Endothelial cell of umbilical vein (primary cell): ENCODE measurements around the gene COX5B. TPM values are rescaled to one million over a fixed set of nuclear protein-coding genes. Genes with fewer than 3 reads are reported as not detected.
"Not testable (repeated sequence)": the region's sequence is repeated elsewhere in the genome, so short reads cannot be mapped to it uniquely, and the experiment has no call there.

Experiments
- Bru-seq: library from RNA; stranded (reverse); fragments of 400-500 nt; gene quantifications from one replicate; lab custom pipeline; 2021; lab: Mats Ljungman, UMichigan
- BruChase-seq, 2 experiments: library from RNA; stranded (reverse); fragments of 400-500 nt; gene quantifications; one replicate each; lab custom pipeline; 2021; lab: Mats Ljungman, UMichigan
- BruUV-seq: library from RNA; stranded (reverse); fragments of 400-500 nt; replicated peaks from 2 replicates; lab custom pipeline; 2021; lab: Mats Ljungman, UMichigan
- CTCF ChIA-PET: fragments of 300-600, 350-600 bp; sonication (Branson Sonifier 250); formaldehyde crosslinking; loops from one replicate; lab custom pipeline; 2021; ENCODE audit warnings: antibody characterized with exemption, inconsistent platforms; lab: Charles Lee
- POLR2A ChIA-PET: fragments of 300-600, 350-600 bp; sonication (Branson Sonifier 250); formaldehyde crosslinking; loops from one replicate; lab custom pipeline; 2021; ENCODE audit warnings: antibody characterized with exemption, inconsistent platforms; lab: Charles Lee
- DNase-seq: peaks from one replicate; pipeline ENCODE4 v3.0.0-alpha.2; 2011; ENCODE audit warnings: low read depth, low spot score
- FAIRE-seq: peaks from 2 replicates; lab custom pipeline; 2011; peaks lifted over from hg19 to GRCh38; lab: Jason Lieb, UNC
- H2AFZ ChIP-seq: 2 replicates; pipeline ENCODE4 v1.6.0; 2012; ENCODE audit warnings: low read depth, low read length, control low read depth, inconsistent platforms
- H3K27ac ChIP-seq: 2 replicates; pipeline ENCODE4 v1.5.1; 2011; ENCODE audit warnings: low read depth, mild to moderate bottlenecking, control low read depth, low read length, moderate library complexity; ENCODE audit not compliant: insufficient read depth
- H3K27me3 ChIP-seq, 2 experiments: 2 replicates each; pipeline versions ENCODE4 v1.6.0 to v1.6.1; 2011; ENCODE audit warnings: low read length in 2 of 2, mixed read lengths in 1 of 2; ENCODE audit not compliant: control insufficient read depth in 2 of 2, insufficient read depth in 2 of 2
- H3K36me3 ChIP-seq, 2 experiments: 2 replicates in 1 of 2; 3 replicates in 1 of 2; pipeline ENCODE4 v1.5.1; 2011; ENCODE audit warnings: low read length in 2 of 2, mild to moderate bottlenecking in 1 of 2, moderate library complexity in 1 of 2; ENCODE audit not compliant: control insufficient read depth in 2 of 2, insufficient read depth in 2 of 2; ENCODE audit errors: extremely low read depth in 1 of 2
- H3K4me1 ChIP-seq: 3 replicates; pipeline ENCODE4 v1.5.1; 2011; ENCODE audit warnings: mild to moderate bottlenecking, low read length; ENCODE audit not compliant: control insufficient read depth, insufficient read depth; ENCODE audit errors: extremely low read depth
- H3K4me2 ChIP-seq: 2 replicates; pipeline ENCODE4 v1.6.1; 2011; ENCODE audit warnings: low read length, control low read depth, mixed read lengths; ENCODE audit not compliant: insufficient read depth
- H3K4me3 ChIP-seq, 3 experiments: fragments of 200-600 bp in 1 of 3; sonication (generic), shearing (Covaris generic) in 1 of 3; replicated peaks in 1 of 3; 2 replicates each; pipeline ENCODE4 v1.5.1; 2011 to 2016; ENCODE audit warnings: control low read depth in 3 of 3, low read length in 3 of 3, mild to moderate bottlenecking in 2 of 3, inconsistent platforms in 1 of 3, low read depth in 1 of 3, moderate library complexity in 1 of 3; ENCODE audit not compliant: insufficient read depth in 1 of 3
- H3K79me2 ChIP-seq: 2 replicates; pipeline ENCODE4 v1.6.0; 2012; ENCODE audit warnings: low read length, inconsistent platforms; ENCODE audit not compliant: control insufficient read depth, insufficient read depth
- H3K9ac ChIP-seq: replicated peaks from 2 replicates; pipeline ENCODE3; 2011; ENCODE audit warnings: low read length, control low read depth; ENCODE audit not compliant: insufficient read depth; ENCODE audit errors: extremely low read depth
- H3K9me1 ChIP-seq: replicated peaks from 3 replicates; pipeline ENCODE4 v1.6.0; 2011; ENCODE audit warnings: mild to moderate bottlenecking, low read length; ENCODE audit not compliant: control insufficient read depth, insufficient read depth; ENCODE audit errors: extremely low read depth
- H3K9me3 ChIP-seq: replicated peaks from 2 replicates; pipeline ENCODE4 v1.5.1; 2012; ENCODE audit warnings: low read length, inconsistent platforms; ENCODE audit not compliant: control insufficient read depth, insufficient read depth
- H4K20me1 ChIP-seq: replicated peaks from 2 replicates; pipeline ENCODE3; 2011; ENCODE audit warnings: mild to moderate bottlenecking, low read length; ENCODE audit not compliant: control insufficient read depth, insufficient read depth; ENCODE audit errors: extremely low read depth
- GATA2 ChIP-seq: IDR thresholded peaks from 2 replicates; pipeline ENCODE4 v1.7.0; 2011; ENCODE audit warnings: low read depth, mild to moderate bottlenecking, moderate library complexity, mixed read lengths, low read length; ENCODE audit not compliant: insufficient read length, insufficient read depth
- POLR2A ChIP-seq: IDR thresholded peaks from 2 replicates; pipeline ENCODE4 v1.6.1; 2012; ENCODE audit warnings: low read depth, mild to moderate bottlenecking, control low read depth, low read length
- POLR2AphosphoS5 ChIP-seq: IDR thresholded peaks from 2 replicates; pipeline ENCODE4 v1.6.1; 2012; ENCODE audit warnings: low read depth, mild to moderate bottlenecking, control low read depth, low read length, moderate library complexity; ENCODE audit not compliant: insufficient read depth
- dilution Hi-C: fragments of 300-500 bp; cut with MboI; formaldehyde crosslinking; loops from one replicate; pipeline ENCODE4 v1.15.0; 2019; ENCODE audit warnings: low sequenced_read_pairs; ENCODE audit not compliant: extremely low pct_ligation_motif_present
- intact Hi-C: fragments of 100-400 bp; cut with micrococcal nuclease; formaldehyde crosslinking; loops from one replicate; pipeline ENCODE4 v1.10.0; 2022
- long read RNA-seq: library from polyadenylated mRNA; stranded (forward); transcript quantifications from one replicate; pipeline ENCODE4 v2.0.0, GENCODE V29; 2021
- polyA minus RNA-seq, 3 experiments: library from RNA; depleted of rRNA, polyadenylated mRNA; stranded (reverse); fragments of >200 nt; gene quantifications; 1 replicate in 1 of 3; 2 replicates in 2 of 3; pipeline ENCODE4 v1.2.3, GENCODE V29; 2011
- polyA plus RNA-seq, 4 experiments: library from polyadenylated mRNA; depleted of rRNA in 3 of 4; stranded (reverse) in 3 of 4; unstranded in 1 of 4; fragments of >200 nt; gene quantifications; 2 replicates each; pipeline versions ENCODE4 v1.2.1 to v1.2.3, GENCODE V29; 2011 to 2012; ENCODE audit warnings: missing spikeins in 1 of 4
- total RNA-seq: library from RNA; stranded (reverse); gene quantifications from 2 replicates; pipeline ENCODE4 v1.2.3, GENCODE V29; 2021

COX5B gene
- total RNA-seq (159 and 167 TPM in 2 replicates), polyA plus RNA-seq (292 and 329 TPM in 2 replicates), polyA minus RNA-seq (54.6 and 60.0 TPM in 2 replicates), Bru-seq, nascent RNA (percentile 82 among the genes with signal in this experiment), BruChase-seq, experiment 1, labeled RNA remaining after a 6-hour chase (percentile 83 among the genes with signal in this experiment), BruChase-seq, experiment 2, labeled RNA remaining after a 2-hour chase (percentile 66 among the genes with signal in this experiment)
- 383 and 430 TPM in 2 replicates for polyA plus RNA-seq (2011; cell fraction: cytosol; rRNA removed)
- 128 and 175 TPM in 2 replicates for polyA plus RNA-seq (2011; cell fraction: nucleus; rRNA removed)
- 159 and 231 TPM in 2 replicates for polyA plus RNA-seq (2012)
- 83.4 TPM for polyA minus RNA-seq (2011; cell fraction: cytosol; rRNA and poly(A)+ RNA removed)
- 21.1 and 22.5 TPM in 2 replicates for polyA minus RNA-seq (2011; cell fraction: nucleus; rRNA and poly(A)+ RNA removed)
- long read RNA-seq, transcript COX5B-201 (4 exons, 712 nt) = major isoform, 694 of 712 reads
- long read RNA-seq, partial matches to known transcripts = 10 of 712 reads
- long read RNA-seq, other reads (novel, unspliced or antisense) = 7 of 712 reads

- BruUV-seq = TSS peak; percentile 35
- Histone ChIP-seq H3K79me2 (peaks cover 9% of the 10 kb centered on the region), H3K9me3 (no peaks in the 10 kb centered on the region), H3K27ac (peak within 1 kb of the TSS; percentile 69), H4K20me1 (no peaks in the 10 kb centered on the region), H2AFZ (peak within 1 kb of the TSS; percentile 97), H3K36me3 (peaks cover 12 to 14% of the 10 kb centered on the region in 2 experiments), H3K4me3 (peak within 1 kb of the TSS; percentile 68 to 81 (median 77)), H3K9ac (peak within 1 kb of the TSS; percentile 72), H3K4me2 (peak within 1 kb of the TSS; percentile 86), H3K27me3 (no peaks in the 10 kb centered on the region), H3K9me1 (no peaks in the 10 kb centered on the region), H3K4me1 (peaks cover 15% of the 10 kb centered on the region)
- CTCF ChIA-PET = interaction anchor here (0.8 to 2.4 kb wide), 6 partner anchors 13 to 1583 kb away, joined by 3 to 45 read pairs (median 4); partner anchors contain the start of gene ACTR1B
- FAIRE-seq (peak; percentile 90), DNase-seq (peak; percentile 98)
- POLR2A ChIA-PET = interaction anchor here (0.6 to 2.8 kb wide), 7 partner anchors 15 to 121 kb away, joined by 3 to 38 read pairs (median 4); partner anchors contain the start of gene ACTR1B
- intact Hi-C loops = loop anchor here (1.0 to 10.0 kb wide), 2 partner anchors 18 to 49 kb away; partner anchors contain the start of gene ACTR1B
- TF ChIP-seq POLR2A (peak; percentile 91), POLR2AphosphoS5 (peak; percentile 88), GATA2 (no peak)
- dilution Hi-C loops = no loop called here
Observed at GRCh38 chr2:97645695-97646629, at the start of gene COX5B. TSS of gene COX5B (plus strand) at chr2:97646062. CDS start at chr2:97646087, 25 bp downstream.

- H3K4me1 ChIP-seq, H2AFZ ChIP-seq, CTCF ChIA-PET, H3K27me3 ChIP-seq, BruUV-seq, H4K20me1 ChIP-seq, H3K9me3 ChIP-seq, H3K9ac ChIP-seq, H3K79me2 ChIP-seq, H3K9me1 ChIP-seq, dilution Hi-C loops, H3K4me3 ChIP-seq, H3K27ac ChIP-seq, FAIRE-seq, H3K4me2 ChIP-seq, POLR2A ChIA-PET, H3K36me3 ChIP-seq, DNase-seq: not testable (repeated sequence)
- intact Hi-C loops = loop anchor here (10.0 kb wide), 1 partner anchor 789 kb away; no protein-coding TSS in a partner anchor
Observed at GRCh38 chr2:97596180-97596579, 49.7 kb upstream of the COX5B start.

- POLR2A ChIA-PET = not testable (repeated sequence)
Observed at GRCh38 chr2:97601537-97601936, 44.3 kb upstream of the COX5B start.

More at GRCh38 chr2:97601537-97601936, 44.3 kb upstream of the COX5B start:
- H3K4me1 ChIP-seq, H3K36me3 ChIP-seq, H3K9ac ChIP-seq, intact Hi-C loops, H3K9me3 ChIP-seq, H3K79me2 ChIP-seq, H3K27ac ChIP-seq, H3K27me3 ChIP-seq, BruUV-seq, FAIRE-seq, H3K9me1 ChIP-seq, H2AFZ ChIP-seq, H4K20me1 ChIP-seq, H3K4me2 ChIP-seq, dilution Hi-C loops, H3K4me3 ChIP-seq, CTCF ChIA-PET, DNase-seq: not testable (repeated sequence)
